GM19239 (cell line): ENCODE data around the gene NLE1.
"Not testable (repeated sequence)": the region's sequence is repeated elsewhere in the genome, so short reads cannot be mapped to it uniquely, and the experiment has no call there.

Experiments
- DNase-seq: peaks from one replicate; pipeline ENCODE4 v3.0.0; 2011; ENCODE audit warnings: low spot score; ENCODE audit not compliant: insufficient read length
- FAIRE-seq: peaks from 2 replicates; lab custom pipeline; 2011; peaks lifted over from hg19 to GRCh38; lab: Jason Lieb, UNC

NLE1 gene

DNA sequence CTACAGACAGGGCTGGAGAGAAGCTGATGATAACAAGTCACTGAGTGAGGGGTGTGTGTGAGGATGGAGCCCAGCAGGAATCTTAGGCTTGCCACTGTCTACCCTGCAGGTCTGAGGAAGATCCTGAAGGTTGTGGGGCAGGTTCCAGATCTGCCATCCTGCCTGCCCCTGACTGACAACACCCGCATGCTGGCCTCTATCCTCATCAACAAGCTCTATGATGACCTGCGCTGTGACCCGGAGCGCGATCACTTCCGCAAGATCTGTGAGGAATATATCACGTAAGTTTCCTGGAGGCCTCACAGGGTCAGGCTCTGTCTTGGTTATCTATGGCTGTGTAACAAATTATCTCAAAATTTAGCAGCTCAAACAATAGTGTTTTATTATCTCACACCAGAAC is 21.8 kb upstream of the NLE1 start:
- DNase-seq (no peak), FAIRE-seq (no peak)

DNA sequence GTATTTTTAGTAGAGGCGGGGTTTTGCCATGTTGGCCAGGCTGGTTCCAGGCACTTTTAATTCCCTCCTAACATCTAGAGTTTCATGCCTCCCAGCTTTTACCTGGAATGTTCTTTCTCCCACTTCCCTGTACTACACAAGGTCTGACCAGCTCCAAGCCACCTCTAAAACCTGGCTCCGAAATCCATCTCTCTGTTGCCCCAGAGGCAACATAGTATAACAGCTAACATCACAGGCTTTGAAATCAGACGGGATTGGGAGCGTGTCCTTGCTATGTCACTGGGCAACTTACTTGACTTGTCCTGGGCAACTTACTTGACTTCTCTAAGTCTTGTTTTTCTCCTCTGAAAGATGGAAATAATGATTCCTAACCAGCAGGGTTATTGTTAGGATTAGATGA is 20.7 kb upstream of the NLE1 start:
- FAIRE-seq (no peak), DNase-seq (no peak)

DNA sequence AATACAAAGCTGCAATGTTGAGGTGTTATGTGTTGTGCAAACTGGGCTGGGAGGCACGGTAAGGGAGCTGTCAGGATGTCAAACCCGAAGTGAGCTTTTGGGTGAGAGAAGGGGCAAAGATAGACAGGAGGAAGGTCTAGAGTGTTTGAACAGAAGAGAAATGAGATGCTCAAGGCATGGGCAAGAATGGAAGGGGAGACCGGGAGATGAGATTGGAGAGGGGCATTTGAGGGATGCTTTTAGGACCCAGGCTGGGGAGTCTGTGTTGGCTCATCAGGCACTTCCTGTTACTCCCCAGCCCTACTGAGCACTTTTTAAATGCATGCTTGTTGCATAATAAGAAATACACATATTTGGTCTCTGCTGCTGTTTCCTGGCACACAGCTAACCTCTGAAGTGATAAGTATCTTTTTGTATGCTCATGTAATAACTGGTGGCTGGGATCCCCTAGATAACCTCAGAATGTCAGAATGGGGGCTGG is 19.2 kb upstream of the NLE1 start:
- FAIRE-seq = no peak
- DNase-seq = no peak

DNA sequence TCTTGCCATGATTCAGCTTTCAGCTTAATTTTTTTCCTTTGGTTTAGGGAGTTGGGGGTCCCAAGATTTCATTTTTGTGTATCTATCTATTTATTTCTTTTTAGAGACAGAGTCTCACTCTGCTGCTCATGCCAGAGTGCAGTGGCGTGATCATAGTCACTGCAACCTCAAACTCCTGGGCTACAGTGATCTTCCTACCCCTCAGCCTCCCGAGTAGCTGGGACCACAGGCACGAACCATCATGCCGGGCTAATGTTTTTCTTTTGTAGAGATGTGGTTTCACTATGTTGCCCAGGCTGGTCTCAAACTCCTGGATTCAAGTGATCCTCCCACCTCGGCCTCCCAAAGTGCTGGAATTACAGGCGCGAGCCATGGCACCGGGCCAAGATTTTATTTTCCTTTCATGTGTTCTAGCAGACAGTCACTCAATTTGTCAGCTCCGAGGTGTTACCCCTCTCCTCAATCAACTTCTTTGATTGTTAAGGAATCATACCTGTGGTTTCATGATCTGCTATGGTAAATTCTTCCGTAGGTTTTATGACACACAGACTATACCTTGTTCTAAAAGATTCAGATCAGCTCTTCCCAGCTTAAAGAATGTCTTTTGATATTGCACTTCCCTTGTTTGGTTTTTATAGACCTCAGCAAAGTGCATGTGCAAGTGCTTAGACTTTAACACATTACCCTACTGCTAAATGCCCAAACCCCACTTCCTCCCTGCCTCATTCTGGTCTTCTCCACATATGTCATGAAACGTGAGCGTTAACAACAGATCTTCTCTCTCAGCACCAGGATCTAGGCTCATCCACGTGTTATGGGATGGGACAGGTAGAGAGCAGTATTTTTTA is 18.5 kb upstream of the NLE1 start:
- FAIRE-seq = no peak
- DNase-seq = no peak

DNA sequence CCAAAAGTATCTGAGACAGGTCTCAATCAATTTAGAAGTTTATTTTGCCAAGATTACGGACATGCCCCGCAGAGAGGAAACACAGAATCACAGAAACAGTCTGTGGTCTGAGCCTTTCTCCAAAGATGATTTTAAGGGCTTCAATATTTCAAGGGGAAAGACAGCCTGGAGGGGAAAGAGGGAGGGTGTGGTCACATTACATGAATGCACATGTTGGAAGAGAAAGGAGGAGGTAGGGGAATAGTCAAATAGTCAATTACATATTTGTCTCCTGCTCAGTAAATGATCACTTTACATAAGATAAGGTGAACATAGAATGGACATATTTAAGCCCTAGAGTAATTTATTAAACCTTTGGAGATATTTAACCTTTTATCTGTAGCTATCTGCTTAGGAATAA is 17.8 kb upstream of the NLE1 start:
- DNase-seq (no peak), FAIRE-seq (no peak)

DNA sequence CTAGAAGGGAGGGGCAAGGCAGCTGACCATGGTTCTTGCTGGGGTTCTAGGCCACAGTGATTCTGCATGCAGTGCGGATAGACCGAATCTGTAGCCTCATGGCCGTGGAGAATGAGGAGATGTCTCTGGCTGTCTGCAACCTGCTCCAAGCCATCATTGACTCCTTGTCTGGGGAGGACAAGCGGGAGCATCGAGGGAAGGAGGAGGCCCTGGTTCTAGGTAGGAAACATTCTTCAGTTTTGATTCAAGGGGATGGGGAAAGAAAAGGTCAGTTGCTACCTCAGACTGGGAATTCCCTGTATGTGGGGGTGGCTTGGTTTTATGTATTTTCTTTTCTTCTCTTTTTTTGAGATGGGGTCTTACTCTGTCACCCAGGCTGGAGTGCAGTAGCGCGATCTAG is 13.1 kb upstream of the NLE1 start:
- FAIRE-seq (no peak), DNase-seq (no peak)

DNA sequence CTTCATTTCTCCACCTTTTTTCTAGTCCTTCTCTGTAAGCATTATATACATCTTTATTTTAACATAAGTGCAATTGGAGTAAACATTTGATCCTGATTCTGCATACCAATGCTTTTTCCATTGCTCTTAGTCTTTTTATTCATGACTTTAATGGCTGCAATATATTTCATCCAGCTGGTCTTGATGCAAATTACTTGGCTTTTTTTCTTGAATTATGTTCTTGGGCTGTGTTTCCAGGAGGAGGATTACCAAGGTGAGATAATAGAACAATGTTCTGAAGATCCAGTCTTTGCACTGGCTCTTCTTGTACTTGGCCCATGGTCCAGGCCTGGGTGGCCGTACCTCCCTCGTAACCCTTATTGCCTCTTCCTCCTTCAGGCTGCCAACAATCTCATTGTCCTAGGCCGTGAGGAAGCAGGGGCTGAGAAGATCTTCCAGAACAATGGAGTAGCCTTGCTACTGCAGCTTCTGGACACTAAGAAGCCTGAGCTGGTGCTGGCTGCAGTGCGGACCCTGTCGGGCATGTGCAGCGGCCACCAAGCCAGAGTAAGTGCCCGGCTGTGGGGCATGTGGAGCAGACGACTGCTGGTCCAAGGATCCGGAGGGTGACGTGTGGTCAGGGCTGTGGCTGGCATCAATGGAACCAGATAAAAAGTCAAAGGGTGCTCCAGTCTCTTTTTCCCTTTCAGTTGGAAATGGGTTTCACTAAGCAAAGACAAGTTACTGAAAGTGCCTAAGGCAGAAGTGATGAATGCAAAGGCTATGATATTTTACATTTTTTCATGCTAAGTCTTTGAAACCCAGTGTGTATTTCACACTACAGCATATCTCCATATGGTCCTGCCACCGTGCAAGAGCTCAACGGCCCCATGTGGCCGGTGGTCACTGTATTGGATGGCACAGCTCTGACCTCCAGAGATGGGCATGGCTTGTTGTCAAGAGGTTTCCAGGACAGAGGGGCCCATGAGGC is 12.4 kb upstream of the NLE1 start:
- no peak for FAIRE-seq

DNA sequence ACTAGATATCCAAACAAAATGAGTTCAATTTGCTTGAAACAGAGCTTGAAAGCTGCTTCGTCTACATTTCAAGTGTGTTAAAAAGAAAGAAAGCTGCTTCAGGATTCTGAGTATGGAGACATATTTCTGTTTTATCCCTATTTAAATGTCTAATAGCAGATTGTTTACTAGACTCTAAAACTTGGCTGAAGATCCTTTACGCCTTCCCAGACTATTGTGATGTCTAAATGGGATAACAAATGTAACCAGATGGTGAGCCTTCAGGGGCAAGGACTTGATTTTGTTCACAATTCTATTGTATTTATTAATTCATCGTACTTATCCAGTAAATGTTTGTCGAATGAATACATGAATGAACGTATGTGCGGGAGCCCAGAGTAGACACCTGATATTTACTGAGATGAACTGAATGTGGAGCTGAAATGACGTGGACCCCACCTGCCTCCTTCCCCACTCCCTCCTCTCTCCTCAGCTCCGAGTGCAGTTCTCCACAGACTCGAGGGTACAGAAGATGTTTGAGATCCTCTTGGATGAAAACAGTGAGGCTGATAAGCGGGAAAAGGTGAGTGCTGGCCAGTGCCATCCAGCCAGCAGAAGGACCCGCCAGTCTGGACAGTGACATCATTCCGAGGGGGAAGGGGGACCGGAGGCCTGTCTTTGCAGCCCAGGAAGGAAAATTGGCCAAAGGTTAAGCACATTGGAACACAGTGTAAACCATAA is 10.5 kb upstream of the NLE1 start:
- FAIRE-seq (no peak), DNase-seq (no peak)

More for the DNA sequence above, 12.4 kb upstream of the NLE1 start:
- no peak for DNase-seq

DNA sequence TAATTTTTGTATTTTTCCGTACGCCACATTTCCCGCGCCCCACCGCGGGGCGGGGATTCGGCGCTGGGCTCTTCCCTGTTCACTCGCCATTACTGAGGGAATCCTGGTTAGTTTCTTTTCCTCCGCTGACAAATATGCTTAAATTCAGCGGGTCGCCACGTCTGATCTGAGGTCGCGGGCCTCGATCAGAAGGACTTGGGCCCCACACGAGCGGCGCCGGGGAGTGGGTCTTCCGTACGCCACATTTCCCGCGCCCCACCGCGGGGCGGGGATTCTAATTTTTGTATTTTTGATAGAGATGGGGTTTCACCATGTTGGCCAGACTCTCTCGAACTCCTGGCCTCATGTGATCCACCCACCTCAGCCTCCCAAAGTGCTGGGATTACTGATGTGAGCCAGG is 9.0 kb upstream of the NLE1 start:
- DNase-seq, FAIRE-seq: not testable (repeated sequence)

DNA sequence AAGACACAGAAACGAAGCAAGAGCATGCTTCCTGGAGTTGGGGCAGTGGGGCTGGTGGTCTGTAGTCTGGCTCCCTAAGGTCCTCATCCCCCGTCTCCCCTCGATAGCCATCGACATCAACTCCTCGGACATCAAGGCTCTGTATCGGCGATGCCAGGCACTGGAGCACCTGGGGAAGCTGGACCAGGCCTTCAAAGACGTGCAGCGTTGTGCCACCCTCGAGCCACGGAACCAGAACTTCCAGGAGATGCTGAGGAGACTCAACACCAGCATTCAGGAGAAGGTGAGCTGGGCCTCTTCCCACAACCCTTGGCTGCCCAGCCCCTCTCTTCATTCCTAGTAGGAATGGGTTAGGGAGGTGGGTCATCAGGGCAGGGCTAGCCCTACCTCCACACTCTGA is 7.8 kb upstream of the NLE1 start:
- DNase-seq (no peak), FAIRE-seq (no peak)

DNA sequence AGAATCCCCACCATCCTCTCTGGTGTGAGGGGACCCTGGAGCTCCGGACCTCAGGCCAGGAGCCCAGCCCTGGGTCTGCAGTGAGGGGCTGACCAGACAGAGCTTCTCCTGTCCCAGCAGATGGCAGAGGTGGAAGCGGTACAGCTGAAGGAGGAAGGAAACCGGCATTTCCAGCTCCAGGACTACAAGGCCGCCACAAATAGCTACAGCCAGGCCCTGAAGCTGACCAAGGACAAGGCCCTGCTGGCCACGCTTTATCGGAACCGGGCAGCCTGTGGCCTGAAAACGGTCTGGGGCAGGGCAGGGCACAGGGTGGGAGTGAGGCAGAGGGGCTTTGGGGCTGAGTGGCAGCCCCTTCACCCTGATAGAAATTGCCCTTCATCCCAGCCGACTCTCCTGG is 6.0 kb upstream of the NLE1 start:
- DNase-seq (no peak), FAIRE-seq (no peak)

DNA sequence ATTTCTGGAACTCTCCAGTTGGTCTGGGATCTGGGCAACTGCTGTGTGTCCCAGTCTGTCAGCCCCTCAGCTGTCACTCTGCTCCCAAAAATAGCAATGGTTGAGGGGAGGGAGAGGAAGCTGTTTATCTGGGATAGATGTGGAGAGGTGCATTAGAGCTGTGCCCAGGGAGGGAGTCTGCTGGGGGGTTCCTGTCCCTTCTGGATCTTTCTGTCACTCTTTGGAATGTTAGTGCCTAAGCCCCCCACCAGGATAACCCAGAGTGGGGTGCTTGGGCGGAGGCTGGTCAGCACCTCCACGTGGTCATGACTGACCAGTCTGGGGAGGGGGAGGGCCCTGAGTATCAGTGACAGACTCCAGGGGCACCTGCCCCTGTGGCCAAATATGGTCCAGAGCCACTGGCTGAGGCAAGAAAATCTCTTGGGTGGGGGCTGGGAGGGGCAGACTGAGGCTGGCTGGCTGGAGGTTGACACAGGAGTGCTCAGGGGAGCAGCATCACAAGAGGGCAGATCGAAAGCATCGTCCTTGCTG is 5.3 kb upstream of the NLE1 start, which contains the start of gene UNC45B:
TSS of gene UNC45B (plus strand) at position 443 of the 531 bp plus-strand sequence. CDS start 447 bp downstream, outside the sequence.
- no peak for FAIRE-seq
- DNase-seq = no peak

DNA sequence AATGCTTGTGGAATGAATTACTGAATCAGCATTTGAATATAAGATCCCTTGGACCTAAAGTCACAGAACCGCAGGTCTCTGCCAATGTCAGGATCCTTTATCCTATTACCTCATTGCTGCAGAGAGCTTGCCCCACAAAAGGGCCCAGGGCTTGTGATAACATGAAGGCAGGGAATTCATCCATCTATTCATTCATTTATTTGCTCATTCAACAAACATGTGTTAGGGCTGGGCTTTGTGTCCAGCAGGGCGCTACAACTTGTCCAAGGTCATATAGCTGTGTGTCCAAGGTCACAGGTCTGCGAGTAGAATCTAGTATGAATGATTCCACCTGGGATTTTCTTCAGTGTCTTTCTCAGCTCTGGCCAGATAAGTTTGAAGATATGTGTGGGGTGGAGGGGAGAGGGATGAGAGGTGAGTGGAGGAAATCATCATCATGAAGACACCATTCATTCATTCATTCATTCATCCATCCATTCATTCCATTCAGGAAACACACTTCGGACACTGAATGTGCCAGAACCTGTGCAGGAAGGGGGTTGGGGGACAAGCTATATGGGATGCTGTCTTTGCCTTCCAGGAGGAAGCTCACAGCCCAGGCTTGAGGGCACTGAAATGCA is 4.2 kb upstream of the NLE1 start:
- DNase-seq (no peak), FAIRE-seq (no peak)

DNA sequence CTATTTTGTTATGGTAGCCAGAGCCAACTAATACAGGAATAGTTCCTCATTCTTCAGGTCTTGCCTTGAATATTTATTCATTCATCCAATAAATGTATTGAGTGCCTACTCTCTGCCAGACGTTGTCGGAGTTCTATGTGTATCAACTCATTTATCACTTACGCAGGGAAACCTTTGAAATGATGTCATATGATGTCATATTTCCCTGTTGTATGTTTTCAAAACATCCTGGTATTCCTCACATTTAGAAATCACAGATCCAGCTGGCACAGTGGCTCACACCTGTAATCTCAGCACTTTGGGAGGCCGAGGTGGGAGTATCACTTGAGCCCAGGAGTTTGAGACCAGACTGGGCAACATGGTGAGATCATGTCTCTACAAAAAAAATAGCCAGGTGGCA is 2.7 kb upstream of the NLE1 start:
- DNase-seq (no peak), FAIRE-seq (no peak)

DNA sequence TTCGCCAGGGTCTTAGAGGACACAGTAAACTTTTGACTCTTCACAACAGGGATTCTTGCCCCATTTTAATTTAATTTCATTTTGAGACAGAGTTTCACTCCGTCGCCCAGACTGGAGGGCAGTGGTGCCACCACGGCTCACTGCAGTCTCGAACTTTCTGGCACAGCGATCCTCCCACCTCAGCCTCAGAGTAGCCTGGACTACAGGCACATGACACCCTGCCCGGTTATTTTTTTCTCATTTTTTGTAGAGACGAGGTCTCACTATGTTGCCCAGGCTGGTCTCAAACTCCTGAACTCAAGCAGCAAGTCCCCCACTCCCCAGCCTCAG is 329 bp upstream of the NLE1 start:
- DNase-seq (no peak), FAIRE-seq (no peak)

DNA sequence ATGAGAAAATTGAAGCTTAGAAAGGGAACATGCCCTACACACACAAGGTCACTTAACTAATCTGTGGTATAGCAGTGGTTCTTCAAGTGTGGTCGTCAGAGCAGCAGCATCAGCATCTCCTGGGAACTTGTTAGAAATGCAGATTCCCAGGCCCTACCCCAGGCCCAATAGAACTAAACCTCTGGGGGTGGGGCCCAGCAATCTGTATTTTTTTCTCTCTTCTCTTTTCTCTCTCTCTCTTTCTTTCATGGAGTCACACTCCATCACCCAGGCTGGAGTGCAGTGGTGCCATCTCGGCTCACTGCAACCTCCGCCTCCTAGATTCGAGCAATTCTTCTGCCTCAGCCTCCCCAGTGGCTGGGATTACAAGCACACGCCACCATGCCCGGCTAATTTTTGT is 3.9 kb downstream of the NLE1 start:
- FAIRE-seq = no peak

DNA sequence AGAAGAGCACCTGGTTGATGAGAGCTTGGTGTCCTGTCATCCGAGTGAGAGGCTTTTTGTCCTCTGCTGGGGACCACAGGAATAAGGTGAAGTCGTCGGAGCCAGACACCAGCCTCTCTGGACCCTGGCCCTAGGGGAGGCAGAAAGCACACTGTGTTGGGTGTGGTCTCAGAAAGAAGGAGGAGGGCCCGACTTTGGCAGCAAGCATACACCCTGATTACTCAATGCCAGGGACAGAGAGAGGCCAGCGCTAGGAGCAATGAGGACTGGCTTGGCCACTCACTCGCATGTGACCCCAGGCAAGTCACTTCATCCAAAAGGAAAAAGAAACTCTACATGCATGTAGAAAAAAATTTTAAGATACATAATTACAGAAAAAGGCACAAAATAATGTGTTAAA is 6.8 kb downstream of the NLE1 start:
- FAIRE-seq (no peak), DNase-seq (no peak)

More for the DNA sequence above, 3.9 kb downstream of the NLE1 start:
- DNase-seq = no peak

DNA sequence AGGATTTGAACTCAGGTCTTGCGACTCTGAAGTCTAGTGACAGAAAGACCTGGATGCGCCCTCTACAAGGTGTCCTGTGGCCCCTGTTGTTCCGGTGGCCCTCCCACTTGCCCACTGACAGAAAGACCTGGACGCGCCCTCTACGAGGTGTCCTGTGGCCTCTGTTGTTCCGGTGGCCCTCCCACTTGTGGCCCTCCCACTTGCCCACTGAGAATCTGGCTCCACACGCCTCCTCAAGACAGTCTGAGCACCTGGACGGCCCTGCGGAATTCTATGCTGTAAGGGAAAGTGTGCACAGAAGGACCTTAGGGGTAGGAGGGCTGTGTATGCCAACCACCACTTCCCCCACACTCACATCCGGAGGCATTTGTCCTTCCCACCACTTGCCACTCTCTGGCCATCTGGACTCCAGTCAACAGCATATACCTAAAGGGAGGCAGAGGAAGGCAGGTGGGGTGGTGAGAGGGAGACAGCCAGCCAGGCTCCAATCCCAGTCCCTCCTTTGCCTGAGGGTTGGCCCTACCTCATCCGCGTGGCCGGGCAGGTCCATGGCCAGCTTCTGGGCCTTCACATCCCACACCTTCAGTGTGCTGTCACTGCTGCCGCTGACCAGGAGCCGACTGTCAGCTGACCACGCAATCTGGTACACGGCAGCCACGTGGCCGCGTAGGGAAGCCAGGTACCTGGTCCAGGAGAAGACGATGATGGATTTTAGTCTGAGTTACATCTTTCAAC is 9.1 kb downstream of the NLE1 start:
- DNase-seq (no peak), FAIRE-seq (no peak)

DNA sequence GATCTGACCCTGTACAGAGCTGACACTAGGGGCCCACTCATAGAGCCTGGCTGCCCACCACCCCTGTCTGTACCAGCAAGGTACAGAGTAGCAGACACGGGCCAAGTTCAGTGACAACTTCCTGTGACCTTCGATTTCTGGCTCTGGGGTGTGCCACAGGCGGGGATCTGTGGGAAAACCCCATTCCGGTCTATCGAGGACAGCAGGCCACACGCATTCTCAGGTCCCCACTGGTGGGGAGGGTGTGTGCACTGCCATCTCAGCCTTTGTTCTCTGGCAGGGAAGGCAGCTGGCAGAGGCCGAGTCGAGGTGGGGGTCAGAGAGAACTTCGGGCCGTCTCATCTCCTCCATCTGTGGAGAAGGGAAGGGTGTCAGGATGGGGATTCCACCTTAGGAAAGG is 10.0 kb downstream of the NLE1 start:
- FAIRE-seq (no peak), DNase-seq (no peak)
